Measurements from ENCODE around the gene IGSF21. TPM values are rescaled to one million over a fixed set of nuclear protein-coding genes. Genes with fewer than 3 reads are reported as not detected.

The IGSF21 gene
- total and polyA plus RNA-seq, 2 of the 8 experiments (the other 6 are each of a cell fraction or from before 2014, with no cell fraction given), result 22.5 to 28.5 TPM

- TF ChIP-seq RAD21 (IDR thresholded peaks at IDR 0.05 in 1 of 2, conservative IDR thresholded peaks at IDR 0.05 in 1 of 2; ENCODE audit: low read depth in 2 of 2, low read length in 2 of 2), result peak; percentile 83 to 88
- no peak for TF ChIP-seq RNF2 (IDR thresholded peaks at IDR 0.05; ENCODE audit: borderline replicate concordance, low read depth, low read length, missing control alignments, poor library complexity, severe bottlenecking)
- no peak for TF ChIP-seq PHF8 (conservative IDR thresholded peaks at IDR 0.05; ENCODE audit: low read depth, low read length)
- no peak for TF ChIP-seq TAF1 (IDR thresholded peaks at IDR 0.05; ENCODE audit: low read depth, low read length)
- TF ChIP-seq SIRT6 (IDR thresholded peaks at IDR 0.05; ENCODE audit: low read length), result no peak
Observed at GRCh38 chr1:18200136-18200717, 92.6 kb downstream of the IGSF21 start (continued).
